GM12878 (cell line): ENCODE measurements around the gene COQ5. TPM values are rescaled to one million over a fixed set of nuclear protein-coding genes. Genes with fewer than 3 reads are reported as not detected.
"Not testable (repeated sequence)": the region's sequence is repeated elsewhere in the genome, so short reads cannot be mapped to it uniquely, and the experiment has no call there.

Experiments used
- ATAC-seq: fragments of 200-7000 bp; cut with Tn5 transposase; 3 replicates; pipeline ENCODE4 v1.9.1; 2020; ENCODE audit warnings: mild to moderate bottlenecking, moderate library complexity
- BruUV-seq: library from RNA; stranded (reverse); fragments of 400-500 nt; replicated peaks from 2 replicates; lab custom pipeline; 2021; lab: Mats Ljungman, UMichigan
- CTCF ChIA-PET: fragments of 300-600 bp; sonication (Branson Sonifier 250); formaldehyde crosslinking; extraction: SDS; loops from one replicate; lab custom pipeline; 2021; ENCODE audit warnings: inconsistent platforms; lab: Yijun Ruan, JAX
- POLR2A ChIA-PET: fragments of 350-600 bp; formaldehyde crosslinking; extraction: SDS; loops from one replicate; lab custom pipeline; 2021; ENCODE audit warnings: inconsistent platforms; lab: Charles Lee
- RAD21 ChIA-PET: fragments of 300-600 bp; sonication (Branson Sonifier 250); formaldehyde crosslinking; loops from one replicate; lab custom pipeline; 2023; ENCODE audit warnings: antibody characterized with exemption; ENCODE audit not compliant: unreplicated experiment; lab: Charles Lee
- SMC1A ChIA-PET: fragments of 300-600 bp; sonication (Branson Sonifier 250); formaldehyde crosslinking; loops from one replicate; lab custom pipeline; 2023; ENCODE audit not compliant: unreplicated experiment, uncharacterized antibody; lab: Charles Lee
- DNase-seq: peaks from one replicate; pipeline ENCODE4 v3.0.0-alpha.2; 2011; ENCODE audit warnings: low read depth, low spot score
- FAIRE-seq: peaks from 3 replicates; lab custom pipeline; 2011; peaks lifted over from hg19 to GRCh38; lab: Jason Lieb, UNC
- H2AFZ ChIP-seq: 2 replicates; pipeline ENCODE4 v1.6.0; 2011; ENCODE audit warnings: low read depth, low read length, control low read depth; ENCODE audit not compliant: control insufficient read depth
- H3K27ac ChIP-seq: 2 replicates; pipeline ENCODE4 v1.5.1; 2011; ENCODE audit warnings: control low read depth; ENCODE audit not compliant: control insufficient read depth, insufficient read depth
- H3K27me3 ChIP-seq, 2 experiments: replicated peaks in 1 of 2; 2 replicates each; pipeline versions ENCODE4 v1.6.0 to v1.6.1; 2011; ENCODE audit warnings: low read length in 1 of 2; ENCODE audit not compliant: control insufficient read depth in 2 of 2, insufficient read depth in 2 of 2
- H3K36me3 ChIP-seq, 2 experiments: 2 replicates each; pipeline ENCODE4 v1.5.1; 2011; ENCODE audit warnings: low read length in 1 of 2; ENCODE audit not compliant: control insufficient read depth in 2 of 2, insufficient read depth in 2 of 2
- H3K4me1 ChIP-seq: 2 replicates; pipeline ENCODE4 v1.6.1; 2011; ENCODE audit warnings: mild to moderate bottlenecking, low read length, moderate library complexity, mixed read lengths; ENCODE audit not compliant: control insufficient read depth, insufficient read depth
- H3K4me2 ChIP-seq: 2 replicates; pipeline ENCODE4 v1.6.0; 2011; ENCODE audit warnings: control low read depth; ENCODE audit not compliant: control insufficient read depth, insufficient read depth
- H3K4me3 ChIP-seq: fragments of 200-600 bp; sonication (generic); 2 replicates; pipeline ENCODE4 v1.5.1; 2016
- H3K79me2 ChIP-seq: 2 replicates; pipeline ENCODE4 v1.6.0; 2011; ENCODE audit warnings: low read length; ENCODE audit not compliant: control insufficient read depth, insufficient read depth
- H3K9ac ChIP-seq: 2 replicates; pipeline ENCODE4 v1.8.0; 2011; ENCODE audit warnings: low read length, control low read depth, mixed read lengths; ENCODE audit not compliant: control insufficient read depth, insufficient read depth
- H3K9me3 ChIP-seq: replicated peaks from 3 replicates; pipeline ENCODE4 v1.5.1; 2011; ENCODE audit warnings: mild to moderate bottlenecking, low read length; ENCODE audit not compliant: control insufficient read depth, insufficient read depth
- H4K20me1 ChIP-seq: 2 replicates; pipeline ENCODE4 v1.6.0; 2011; ENCODE audit not compliant: control insufficient read depth, insufficient read depth
- EP300 ChIP-seq, 2 experiments: fragments of 150-350 bp in 1 of 2; IDR thresholded peaks; 2 replicates each; pipeline ENCODE4 v1.6.1; 2011 to 2012; ENCODE audit warnings: low read depth in 2 of 2, low read length in 2 of 2, borderline replicate concordance in 1 of 2, improper control_type of control experiment in 1 of 2, inconsistent platforms in 1 of 2; ENCODE audit not compliant: control insufficient read depth in 1 of 2
- HSF1 ChIP-seq: fragments of 150-350 bp; IDR thresholded peaks from 2 replicates; pipeline ENCODE4 v1.6.1; 2014; ENCODE audit warnings: mild to moderate bottlenecking, low read depth, low read length
- IRF4 ChIP-seq: IDR thresholded peaks from 2 replicates; pipeline ENCODE4 v1.6.1; 2011; ENCODE audit warnings: low read depth, low read length
- NBN ChIP-seq: fragments of 450-650 bp; IDR thresholded peaks from 2 replicates; pipeline ENCODE4 v1.6.1; 2016
- POLR2AphosphoS2 ChIP-seq: IDR thresholded peaks from 2 replicates; pipeline ENCODE4 v1.6.1; 2011; ENCODE audit warnings: low read depth, mild to moderate bottlenecking, low read length, improper control_type of control experiment, moderate library complexity
- RB1 ChIP-seq: fragments of 450-650 bp; formaldehyde crosslinking; IDR thresholded peaks from 2 replicates; pipeline ENCODE4 v1.6.1; 2017; ENCODE audit warnings: mild to moderate bottlenecking, borderline replicate concordance
- RELB ChIP-seq: fragments of 450-650 bp; IDR thresholded peaks from 2 replicates; pipeline ENCODE4 v1.6.1; 2017; ENCODE audit warnings: low read depth, mild to moderate bottlenecking, moderate library complexity
- SIN3A ChIP-seq: IDR thresholded peaks from 2 replicates; pipeline ENCODE4 v1.6.1; 2012; ENCODE audit warnings: low read depth, low read length, improper control_type of control experiment
- SMAD5 ChIP-seq: IDR thresholded peaks from 2 replicates; pipeline ENCODE4 v1.6.1; 2016; ENCODE audit warnings: antibody characterized with exemption, low read depth
- SMC3 ChIP-seq: IDR thresholded peaks from 2 replicates; pipeline ENCODE4 v1.6.1; 2011; ENCODE audit warnings: low read length, improper control_type of control experiment, borderline replicate concordance
- SP1 ChIP-seq: IDR thresholded peaks from one replicate; pipeline ENCODE4 v1.6.1; 2011; ENCODE audit warnings: low read depth, low read length
- TAF1 ChIP-seq: IDR thresholded peaks from 2 replicates; pipeline ENCODE4 v1.6.1; 2011; ENCODE audit warnings: mild to moderate bottlenecking, low read depth, low read length, borderline replicate concordance
- TBL1XR1 ChIP-seq: IDR thresholded peaks from 2 replicates; pipeline ENCODE4 v1.6.1; 2012; ENCODE audit warnings: low read depth, low read length, improper control_type of control experiment
- WGBS: methylation state at CpG from one replicate; pipeline ENCODE4 v1.1.6; 2016; ENCODE audit warnings: low lambda C conversion rate; ENCODE audit not compliant: insufficient replicate concordance, insufficient coverage; ENCODE audit errors: missing lambda C conversion rate; 5-methylcytosine and 5-hydroxymethylcytosine counted together
- in situ Hi-C: fragments of 300-500 bp; cut with MboI; formaldehyde crosslinking; loops from 9 replicates; pipeline ENCODE4 v1.14.3; 2018; ENCODE audit warnings: mixed read lengths
- intact Hi-C: fragments of 100-400 bp; cut with micrococcal nuclease; formaldehyde crosslinking; loops from one replicate; pipeline ENCODE4 v1.14.2; 2022; ENCODE audit not compliant: unreplicated experiment
- polyA plus RNA-seq, 11 experiments: library from polyadenylated mRNA; depleted of rRNA in 4 of 11; unstranded in 6 of 11; stranded (reverse) in 5 of 11; fragments of >200 nt; fragmentation: Nextera tagmentation in 4 of 11; fragmentation: Illumina TruSeq in 1 of 11; extraction: Ambion mirVana in 4 of 11; extraction: Trizol in 1 of 11; gene quantifications; 1 replicate in 1 of 11; 2 replicates in 10 of 11; pipeline versions ENCODE4 v1.2.1 to v1.2.3, GENCODE V29; 2011 to 2016; ENCODE audit warnings: inconsistent platforms in 2 of 11, missing spikeins in 2 of 11, low read depth in 1 of 11
- total RNA-seq, 4 experiments: library from RNA; depleted of rRNA in 3 of 4; stranded (reverse); fragments of >200 nt in 3 of 4; fragmentation: Illumina TruSeq in 1 of 4; extraction: Trizol in 1 of 4; gene quantifications; 2 replicates each; pipeline versions ENCODE4 v1.2.1 to v1.2.3, GENCODE V29; 2013 to 2021

Gene COQ5
- total and polyA plus RNA-seq, 10 of the 15 experiments (the other 5 are each of a cell fraction or from before 2014, with no cell fraction given) = 24.8 to 69.3 (median 37.8) TPM

- DNase-seq, BruUV-seq, H2AFZ ChIP-seq, H3K27ac ChIP-seq, H3K27me3 ChIP-seq, H4K20me1 ChIP-seq, ATAC-seq, FAIRE-seq, CTCF ChIA-PET, H3K4me3 ChIP-seq, intact Hi-C loops, H3K9me3 ChIP-seq, H3K36me3 ChIP-seq, in situ Hi-C loops, H3K4me2 ChIP-seq, H3K9ac ChIP-seq, H3K79me2 ChIP-seq, H3K4me1 ChIP-seq, RAD21 ChIA-PET, SMC1A ChIA-PET: not testable (repeated sequence)
- WGBS = 82% methylated on average over 7 of the region's 7 CpGs
- POLR2A ChIA-PET = interaction anchor here (1.0 kb wide), 1 partner anchor 9 kb away, joined by 3 read pairs; no protein-coding TSS in a partner anchor
Measured at GRCh38 chr12:120487552-120487951, 41.4 kb downstream of the COQ5 start.

- in situ Hi-C loops = no loop called here
- Histone ChIP-seq H2AFZ (no peak overlapping the region), H3K4me2 (peak overlapping the region; percentile 7; the same call in 1 of the 2 replicates), H3K9ac (no peak overlapping the region), H3K27me3 (no peaks in the 10 kb centered on the region), H3K79me2 (no peaks in the 10 kb centered on the region), H3K4me3 (no peak overlapping the region), H4K20me1 (no peaks in the 10 kb centered on the region), H3K9me3 (no peaks in the 10 kb centered on the region), H3K4me1 (no peaks in the 10 kb centered on the region; the same call in 1 of the 2 replicates), H3K27ac (no peak overlapping the region), H3K36me3 (no peaks in the 10 kb centered on the region)
- intact Hi-C loops = no loop called here
- ChIA-PET SMC1A (interaction anchor here (0.7 to 1.1 kb wide), 3 partner anchors 9 to 28 kb away, joined by 3 read pairs; no protein-coding TSS in a partner anchor), POLR2A (interaction anchor here (0.7 kb wide), 1 partner anchor 17 kb away, joined by 4 read pairs; no protein-coding TSS in a partner anchor), RAD21 (interaction anchor here (0.7 kb wide), 1 partner anchor 45 kb away, joined by 4 read pairs; no protein-coding TSS in a partner anchor), CTCF (interaction anchor here (0.6 to 1.8 kb wide), 4 partner anchors 8 to 119 kb away, joined by 3 to 9 read pairs (median 5); no protein-coding TSS in a partner anchor)
- FAIRE-seq (no peak), DNase-seq (no peak), ATAC-seq (peak; percentile 28; the same call in 2 of the 3 replicates)
- BruUV-seq = no TSS peak
- 18% methylated on average over 7 of the region's 7 CpGs for WGBS
- no peak for TF ChIP-seq IRF4
- no peak for TF ChIP-seq RELB
- TF ChIP-seq POLR2AphosphoS2 = no peak
- no peak for TF ChIP-seq HSF1
- TF ChIP-seq NBN = no peak
- TF ChIP-seq EP300 (IDR thresholded peaks at IDR 0.05; ENCODE audit: borderline replicate concordance in 1 of 2, control insufficient read depth in 1 of 2, low read depth in 2 of 2, low read length in 2 of 2) = no peak
- TF ChIP-seq RB1 = no peak
- TF ChIP-seq SMC3 = no peak
- no peak for TF ChIP-seq SIN3A
- TF ChIP-seq SMAD5 = no peak
- TF ChIP-seq TAF1 = no peak
- no peak for TF ChIP-seq SP1
- TF ChIP-seq TBL1XR1 = no peak
Measured at GRCh38 chr12:120485961-120486881, 42.7 kb downstream of the COQ5 start.
